B cell (primary cell): ENCODE measurements around the gene FBLN2. TPM values are rescaled to one million over a fixed set of nuclear protein-coding genes. Genes with fewer than 3 reads are reported as not detected.

Source experiments
- ATAC-seq: fragments of 200-7000 bp; cut with Tn5 transposase; one replicate; pipeline ENCODE4 v1.10.0; 2021; ENCODE audit warnings: low read depth, mild to moderate bottlenecking, moderate number of reproducible peaks, moderate library complexity
- CTCF ChIA-PET: fragments of 350-600 bp; sonication (Branson Sonifier 250); formaldehyde crosslinking; loops from one replicate; lab custom pipeline; 2021; ENCODE audit warnings: antibody characterized with exemption, inconsistent platforms; lab: Charles Lee
- POLR2A ChIA-PET: fragments of 350-600 bp; sonication (Branson Sonifier 250); formaldehyde crosslinking; loops from one replicate; lab custom pipeline; 2021; ENCODE audit warnings: antibody characterized with exemption; lab: Charles Lee
- DNase-seq: peaks from one replicate; pipeline ENCODE4 v3.0.0; 2013
- H2AFZ ChIP-seq: 2 replicates; pipeline ENCODE4 v1.6.1; 2012; ENCODE audit warnings: mild to moderate bottlenecking, low read depth, low read length; ENCODE audit not compliant: insufficient read depth, poor library complexity, severe bottlenecking
- H3K27ac ChIP-seq, 2 donors: 1 replicate in 1 of 2; 2 replicates in 1 of 2; pipeline ENCODE4 v1.5.1; 2012 to 2013; ENCODE audit warnings: low read length in 2 of 2, mild to moderate bottlenecking in 2 of 2, moderate library complexity in 1 of 2
- H3K27me3 ChIP-seq, 4 experiments: fragments of 200-600 bp in 1 of 4; sonication (generic) in 1 of 4; replicated peaks in 1 of 4; 1 replicate in 2 of 4; 2 replicates in 2 of 4; pipeline versions ENCODE4 v1.6.1 to v1.7.0; 2013 to 2016; ENCODE audit warnings: low read length in 3 of 4, mild to moderate bottlenecking in 2 of 4, mixed read lengths in 1 of 4, moderate library complexity in 1 of 4; ENCODE audit not compliant: insufficient read depth in 4 of 4, control insufficient read depth in 3 of 4; ENCODE audit errors: control extremely low read depth in 1 of 4
- H3K36me3 ChIP-seq, 2 experiments: replicated peaks in 1 of 2; 1 replicate in 1 of 2; 2 replicates in 1 of 2; pipeline versions ENCODE4 v1.6.1 to v1.7.1; 2013; ENCODE audit warnings: low read length in 1 of 2; ENCODE audit not compliant: insufficient read depth in 2 of 2, control insufficient read depth in 1 of 2; ENCODE audit errors: control extremely low read depth in 1 of 2, extremely low read depth in 1 of 2
- H3K4me1 ChIP-seq, 2 donors: fragments of 200-600 bp in 1 of 2; sonication (generic) in 1 of 2; 1 replicate in 1 of 2; 2 replicates in 1 of 2; pipeline versions ENCODE4 v1.5.1 to v1.6.1; 2013 to 2017; ENCODE audit warnings: low read length in 2 of 2; ENCODE audit not compliant: control insufficient read depth in 2 of 2, insufficient read depth in 2 of 2
- H3K4me2 ChIP-seq: replicated peaks from 2 replicates; pipeline ENCODE3; 2012; ENCODE audit warnings: mild to moderate bottlenecking, low read depth, low read length; ENCODE audit not compliant: poor library complexity, severe bottlenecking
- H3K4me3 ChIP-seq, 5 experiments: fragments of 200-600 bp in 1 of 5; sonication (generic) in 1 of 5; 1 replicate in 3 of 5; 2 replicates in 2 of 5; pipeline versions ENCODE4 v1.5.1 to v1.7.0; 2011 to 2016; ENCODE audit warnings: low read length in 4 of 5, mild to moderate bottlenecking in 4 of 5, low read depth in 2 of 5, control low read depth in 1 of 5, moderate library complexity in 1 of 5; ENCODE audit not compliant: insufficient read depth in 1 of 5; ENCODE audit errors: control extremely low read depth in 1 of 5, extremely low read depth in 1 of 5
- H3K79me2 ChIP-seq: fragments of 200-600 bp; sonication (generic); one replicate; pipeline ENCODE4 v1.6.0; 2016; ENCODE audit warnings: low read length; ENCODE audit not compliant: control insufficient read depth, insufficient read depth
- H3K9ac ChIP-seq: fragments of 200-600 bp; sonication (generic); 2 replicates; pipeline ENCODE4 v1.6.1; 2017; ENCODE audit warnings: mild to moderate bottlenecking, low read length, moderate library complexity
- H3K9me3 ChIP-seq, 3 donors: one replicate each; pipeline versions ENCODE4 v1.6.1 to v1.7.1; 2013; ENCODE audit warnings: low read length in 2 of 3; ENCODE audit not compliant: control insufficient read depth in 2 of 3, insufficient read depth in 1 of 3; ENCODE audit errors: control extremely low read depth in 1 of 3
- H4K20me1 ChIP-seq: 2 replicates; pipeline ENCODE4 v1.6.0; 2012; ENCODE audit warnings: mild to moderate bottlenecking, low read length; ENCODE audit not compliant: insufficient read depth, control insufficient read depth, poor library complexity, severe bottlenecking
- H3K27ac Mint-ChIP-seq: one replicate; pipeline ENCODE4 v1.8.0; 2021; ENCODE audit warnings: mixed read lengths
- H3K27me3 Mint-ChIP-seq: one replicate; pipeline ENCODE4 v1.8.0; 2021; ENCODE audit warnings: mixed read lengths
- H3K4me1 Mint-ChIP-seq: one replicate; pipeline ENCODE4 v1.8.0; 2021; ENCODE audit warnings: mixed read lengths
- H3K4me3 Mint-ChIP-seq: one replicate; pipeline ENCODE4 v1.8.0; 2021; ENCODE audit warnings: mixed read lengths
- H3K9me3 Mint-ChIP-seq: one replicate; pipeline ENCODE4 v1.8.0; 2022; ENCODE audit warnings: mixed read lengths; ENCODE audit not compliant: insufficient read depth
- CTCF ChIP-seq: fragments of 200-600 bp; IDR thresholded peaks from one replicate; pipeline ENCODE4 v1.8.0; 2022; ENCODE audit warnings: antibody characterized with exemption, mild to moderate bottlenecking
- EZH2 ChIP-seq: IDR thresholded peaks from 2 replicates; pipeline ENCODE4 v1.6.1; 2012; ENCODE audit warnings: borderline replicate concordance, low read depth, mild to moderate bottlenecking, moderate library complexity, low read length; ENCODE audit not compliant: insufficient read depth, poor library complexity, severe bottlenecking
- WGBS: methylation state at CpG from one replicate; pipeline ENCODE4 v1.1.5; 2013; ENCODE audit warnings: missing lambda C conversion rate; ENCODE audit not compliant: insufficient coverage; 5-methylcytosine and 5-hydroxymethylcytosine counted together
- intact Hi-C: fragments of 100-400 bp; cut with micrococcal nuclease; formaldehyde crosslinking; loops from one replicate; pipeline ENCODE4 v1.10.0; 2022
- polyA plus RNA-seq: library from polyadenylated mRNA; depleted of rRNA; stranded (reverse); fragments of >200 nt; gene quantifications from 2 replicates; pipeline ENCODE4 v1.2.3, GENCODE V29; 2012
- total RNA-seq, 2 donors: library from RNA; stranded (reverse); fragments of 120-200 nt in 1 of 2; gene quantifications; 1 replicate in 1 of 2; 2 replicates in 1 of 2; pipeline versions ENCODE4 v1.2.3 to v1.2.4, GENCODE V29; 2013 to 2022

The FBLN2 gene
- total and polyA plus RNA-seq, 2 donors (not counting 1 experiment from before 2014, with no cell fraction given): 3.6 to 8.2 TPM

DNA sequence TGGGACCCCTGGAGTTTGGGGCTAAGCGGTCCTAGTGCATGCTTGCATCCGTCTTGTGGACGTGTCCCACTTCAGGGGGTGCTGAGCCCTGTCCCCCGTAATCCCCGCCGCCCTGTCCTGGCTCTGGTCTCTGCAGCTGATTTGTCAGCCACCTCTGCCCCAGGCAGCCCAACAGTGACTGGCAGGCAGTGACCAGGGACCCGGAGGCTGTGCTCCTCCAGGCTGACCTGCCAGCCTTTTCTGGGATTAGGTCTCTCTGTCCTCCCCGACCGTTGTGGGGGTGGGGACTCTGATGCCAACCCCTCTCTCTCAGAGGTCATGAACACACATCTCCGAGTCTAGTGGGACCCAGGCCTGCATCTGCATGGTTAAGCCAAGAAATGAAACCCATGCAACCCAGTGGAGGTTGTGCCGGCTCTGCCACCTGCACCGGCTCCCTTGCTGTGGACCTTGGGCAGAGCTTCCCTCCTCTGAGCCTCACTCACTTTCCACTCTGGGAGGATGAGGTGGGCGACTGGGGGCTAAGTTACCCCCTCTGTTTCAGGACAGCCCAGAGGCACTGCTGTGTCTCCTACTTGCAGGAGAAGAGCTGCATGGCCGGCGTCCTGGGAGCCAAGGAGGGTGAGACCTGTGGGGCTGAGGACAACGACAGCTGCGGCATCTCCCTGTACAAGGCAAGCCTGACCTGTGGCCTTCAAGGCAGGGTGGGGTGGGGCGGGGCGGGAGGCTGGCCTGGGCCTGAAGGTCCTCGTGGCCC, 60.2 kb downstream of the FBLN2 start:
- no peaks in the 10 kb centered on the region for H3K9me3 Mint-ChIP-seq
- no peak overlapping the region for H2AFZ ChIP-seq
- no peaks in the 10 kb centered on the region for H3K4me1 Mint-ChIP-seq
- 93% methylated on average over 17 of the region's 20 CpGs for WGBS
- TF ChIP-seq CTCF: no peak
- TF ChIP-seq EZH2: no peak
- no peak overlapping the region for H3K27ac ChIP-seq
- no peak overlapping the region for H3K9ac ChIP-seq
- ATAC-seq (no peak), DNase-seq (no peak)
- H3K79me2 ChIP-seq: no peaks in the 10 kb centered on the region
- peaks cover 0 to 13% (median 0%) of the 10 kb centered on the region in 3 donors for H3K9me3 ChIP-seq
- ChIA-PET CTCF (no interaction called here), POLR2A (no interaction called here)
- no peaks in the 10 kb centered on the region for H4K20me1 ChIP-seq
- no peak overlapping the region for H3K27ac Mint-ChIP-seq
- H3K27me3 Mint-ChIP-seq: peaks cover 14% of the 10 kb centered on the region
- H3K4me1 ChIP-seq: no peaks in the 10 kb centered on the region
- no peak overlapping the region for H3K4me2 ChIP-seq
- no peak overlapping the region for H3K4me3 ChIP-seq
- no peaks in the 10 kb centered on the region for H3K36me3 ChIP-seq
- intact Hi-C loops: no loop called here
- no peaks in the 10 kb centered on the region for H3K27me3 ChIP-seq
- H3K4me3 Mint-ChIP-seq: no peak overlapping the region

DNA sequence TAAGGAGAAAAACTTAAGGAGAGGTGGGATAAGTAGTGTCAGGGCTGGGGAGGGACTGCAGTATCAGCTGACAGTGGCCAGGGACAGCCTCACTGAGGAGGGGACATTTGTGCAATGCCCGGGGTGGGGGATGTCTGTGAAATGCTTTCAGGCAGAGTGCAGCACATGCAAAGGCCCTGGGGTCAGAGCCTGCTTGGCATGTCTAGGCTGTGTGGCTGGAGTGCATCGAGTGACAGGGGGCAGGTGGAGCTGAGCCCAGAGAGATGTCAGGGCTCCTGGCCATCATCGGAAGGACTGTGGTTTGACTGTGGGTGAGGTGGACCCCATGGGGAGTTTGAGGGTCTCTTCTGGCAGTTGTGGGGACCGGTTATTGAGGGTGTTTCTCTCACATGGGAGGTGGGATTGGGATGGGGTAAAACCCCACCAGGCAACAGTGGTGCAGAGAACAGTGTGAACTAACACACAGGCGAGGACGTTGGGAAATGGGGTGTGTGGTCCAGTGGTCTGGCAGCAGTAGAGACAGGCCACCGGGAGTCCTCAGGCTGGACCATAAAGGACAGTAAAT, 61.2 kb downstream of the FBLN2 start:
- ChIA-PET CTCF (no interaction called here), POLR2A (no interaction called here)
- peaks cover 0 to 13% (median 0%) of the 10 kb centered on the region in 3 donors for H3K9me3 ChIP-seq
- Mint-ChIP-seq H3K27ac (no peak overlapping the region), H3K4me1 (no peaks in the 10 kb centered on the region), H3K4me3 (no peak overlapping the region), H3K27me3 (peaks cover 14% of the 10 kb centered on the region), H3K9me3 (no peaks in the 10 kb centered on the region)
- H3K27me3 ChIP-seq: no peaks in the 10 kb centered on the region
- H3K79me2 ChIP-seq: no peaks in the 10 kb centered on the region
- ATAC-seq: no peak
- no peak overlapping the region for H3K9ac ChIP-seq
- H3K4me3 ChIP-seq: no peak overlapping the region
- no peak overlapping the region for H3K27ac ChIP-seq
- DNase-seq: no peak
- intact Hi-C loops: no loop called here
- no peaks in the 10 kb centered on the region for H4K20me1 ChIP-seq
- 87% methylated on average over 7 of the region's 7 CpGs for WGBS
- no peaks in the 10 kb centered on the region for H3K36me3 ChIP-seq
- no peak overlapping the region for H2AFZ ChIP-seq
- no peak overlapping the region for H3K4me2 ChIP-seq
- no peaks in the 10 kb centered on the region for H3K4me1 ChIP-seq
- TF ChIP-seq EZH2: no peak
- TF ChIP-seq CTCF: no peak
